K562 (cell line): ENCODE measurements around the gene CEP250. TPM values are rescaled to one million over a fixed set of nuclear protein-coding genes. Genes with fewer than 3 reads are reported as not detected.
A peak's percentile ranks its signal among the peaks of the same experiment; 100 is the strongest.

ENCODE experiments used
- BHLHE40 ChIP-seq: IDR thresholded peaks from 2 replicates; pipeline ENCODE4 v1.6.1; 2011; ENCODE audit warnings: low read length, improper control_type of control experiment
- COPS2 ChIP-seq: fragments of 450-650 bp; conservative IDR thresholded peaks from 2 replicates; pipeline ENCODE4 v1.6.1; 2016; ENCODE audit warnings: mild to moderate bottlenecking, moderate library complexity
- DEAF1 ChIP-seq: fragments of 450-650 bp; formaldehyde crosslinking; IDR thresholded peaks from 2 replicates; pipeline ENCODE4 v1.4.0; 2020; ENCODE audit warnings: mild to moderate bottlenecking, moderate library complexity
- DLX4 ChIP-seq: fragments of 250-450 bp; sonication (Bioruptor Pico); IDR thresholded peaks from 2 replicates; pipeline ENCODE4 v1.6.1; 2021; ENCODE audit warnings: mild to moderate bottlenecking
- ETS1 ChIP-seq: conservative IDR thresholded peaks from 2 replicates; pipeline ENCODE4 v1.6.1; 2011; ENCODE audit warnings: low read depth, mild to moderate bottlenecking, low read length; ENCODE audit not compliant: control insufficient read depth
- HMGXB4 ChIP-seq: sonication (generic); formaldehyde crosslinking; IDR thresholded peaks from 2 replicates; pipeline ENCODE4 v1.8.1; 2023; ENCODE audit warnings: mild to moderate bottlenecking, missing genetic modification reagents
- KDM1A ChIP-seq, 2 experiments: fragments of 450-650 bp; IDR thresholded peaks; 2 replicates each; pipeline ENCODE4 v1.6.1; 2016; ENCODE audit warnings: mild to moderate bottlenecking in 2 of 2
- MAZ ChIP-seq, 2 experiments: fragments of 450-650 bp in 1 of 2; sonication (generic) in 1 of 2; formaldehyde crosslinking; IDR thresholded peaks in 1 of 2; conservative IDR thresholded peaks in 1 of 2; 2 replicates each; pipeline versions ENCODE4 v1.4.0 to v1.5.0; 2020; ENCODE audit warnings: mild to moderate bottlenecking in 1 of 2, missing genetic modification reagents in 1 of 2
- MCM2 ChIP-seq: fragments of 450-650 bp; IDR thresholded peaks from 2 replicates; pipeline ENCODE4 v1.6.1; 2017; ENCODE audit warnings: low read depth, mild to moderate bottlenecking
- NR3C1 ChIP-seq: sonication (generic); formaldehyde crosslinking; IDR thresholded peaks from 2 replicates; pipeline ENCODE4 v1.8.1; 2022; ENCODE audit warnings: missing genetic modification reagents
- SAFB ChIP-seq: fragments of 200-400 bp; formaldehyde crosslinking; IDR thresholded peaks from 2 replicates; pipeline ENCODE4 v1.6.1; 2017; ENCODE audit warnings: low read depth, low read length, borderline replicate concordance
- ZMIZ1 ChIP-seq, 2 experiments: fragments of 150-350 bp in 1 of 2; IDR thresholded peaks; 2 replicates each; pipeline ENCODE4 v1.6.1; 2012 to 2016; ENCODE audit warnings: low read depth in 2 of 2, low read length in 2 of 2, mild to moderate bottlenecking in 1 of 2, moderate library complexity in 1 of 2
- ZNF347 ChIP-seq: fragments of 450-650 bp; formaldehyde crosslinking; IDR thresholded peaks from 2 replicates; pipeline ENCODE4 v1.4.0; 2020; ENCODE audit warnings: low read depth, mild to moderate bottlenecking, moderate library complexity
- polyA plus RNA-seq, 8 experiments: library from polyadenylated mRNA; depleted of rRNA in 4 of 8; stranded (reverse) in 5 of 8; unstranded in 3 of 8; fragments of >200 nt; fragmentation: Nextera tagmentation in 2 of 8; fragmentation: Illumina TruSeq in 1 of 8; extraction: Ambion mirVana in 2 of 8; extraction: Trizol in 1 of 8; gene quantifications; 2 replicates each; pipeline versions ENCODE4 v1.2.1 to v1.2.3, GENCODE V29; 2011 to 2014; ENCODE audit warnings: inconsistent platforms in 1 of 8, missing spikeins in 1 of 8
- total RNA-seq, 7 experiments: library from RNA; depleted of rRNA in 6 of 7; stranded (reverse); fragments of >200 nt in 6 of 7; fragmentation: Illumina TruSeq in 2 of 7; extraction: Trizol in 2 of 7; gene quantifications; 2 replicates each; pipeline versions ENCODE4 v1.2.1 to v1.2.3, GENCODE V29; 2011 to 2021; ENCODE audit warnings: low replicate concordance in 1 of 7

CEP250 gene
- total and polyA plus RNA-seq, 9 of the 15 experiments (the other 6 are each of a cell fraction or from before 2014, with no cell fraction given) = 2.5 to 41.9 (median 20.5) TPM

GRCh38 chr20:35541783-35542662, 86.6 kb downstream of the CEP250 start, which contains the start of gene ERGIC3 (continued):
- TF ChIP-seq MAZ (CRISPR knock-in tag; conservative IDR thresholded peaks at IDR 0.05 in 1 of 2, IDR thresholded peaks at IDR 0.05 in 1 of 2) = peak; percentile 65 to 77; a peak in 3 of 4 replicates
- TF ChIP-seq BHLHE40 = no peak
- no peak for TF ChIP-seq ZMIZ1 (IDR thresholded peaks at IDR 0.05; ENCODE audit: low read depth in 2 of 2, low read length in 2 of 2)
- TF ChIP-seq DEAF1 (CRISPR knock-in tag) = no peak
- TF ChIP-seq HMGXB4 (CRISPR knock-in tag) = 0 out of 2 replicates have a peak, but pooled peaks have one; percentile 40
- TF ChIP-seq SAFB = no peak
- TF ChIP-seq COPS2 = no peak
- no peak for TF ChIP-seq ZNF347 (CRISPR knock-in tag)
- no peak for TF ChIP-seq MCM2
- no peak for TF ChIP-seq KDM1A (IDR thresholded peaks at IDR 0.05)
- TF ChIP-seq DLX4 (CRISPR knock-in tag) = no peak
- TF ChIP-seq NR3C1 = no peak
- TF ChIP-seq ETS1 = peak; percentile 80
